HG03571 (cell line): ENCODE results near the gene RBM5.

ENCODE experiments used
- ATAC-seq: cut with Tn5 transposase; IDR thresholded peaks from one replicate; pipeline ENCODE4 v1.9.1; 2021; ENCODE audit not compliant: unreplicated experiment

Gene RBM5

DNA sequence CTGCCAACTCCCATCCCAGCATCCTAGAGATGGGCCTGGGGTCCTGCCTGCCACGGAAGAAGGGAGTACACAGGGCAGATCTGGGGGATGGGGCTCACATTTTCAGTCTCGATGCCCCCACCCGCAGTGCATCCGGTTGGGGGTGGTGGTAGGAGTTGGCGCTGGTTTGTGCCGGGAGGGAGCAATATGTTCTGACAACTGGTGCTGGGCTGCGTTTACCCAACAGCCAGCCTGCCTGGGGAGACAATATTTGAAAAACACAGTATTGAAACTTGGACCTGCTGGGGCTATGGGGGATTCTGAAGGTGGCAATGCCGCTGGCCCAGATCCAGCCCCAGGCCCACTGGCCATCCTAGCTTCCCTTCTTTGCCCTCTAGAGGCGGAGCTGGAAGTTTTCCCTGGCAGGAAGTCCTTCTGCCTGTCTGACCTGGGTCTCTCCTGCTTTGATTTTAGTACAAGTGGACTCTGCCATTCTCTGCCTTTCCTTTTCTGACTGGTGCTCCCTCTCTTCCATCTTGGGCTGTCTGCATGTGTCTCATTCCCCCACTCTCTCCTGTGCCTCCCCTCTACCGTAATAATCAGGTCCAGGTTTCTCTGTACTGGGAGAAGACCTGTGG, 69.9 kb downstream of the RBM5 start:
- ATAC-seq, result no peak

DNA sequence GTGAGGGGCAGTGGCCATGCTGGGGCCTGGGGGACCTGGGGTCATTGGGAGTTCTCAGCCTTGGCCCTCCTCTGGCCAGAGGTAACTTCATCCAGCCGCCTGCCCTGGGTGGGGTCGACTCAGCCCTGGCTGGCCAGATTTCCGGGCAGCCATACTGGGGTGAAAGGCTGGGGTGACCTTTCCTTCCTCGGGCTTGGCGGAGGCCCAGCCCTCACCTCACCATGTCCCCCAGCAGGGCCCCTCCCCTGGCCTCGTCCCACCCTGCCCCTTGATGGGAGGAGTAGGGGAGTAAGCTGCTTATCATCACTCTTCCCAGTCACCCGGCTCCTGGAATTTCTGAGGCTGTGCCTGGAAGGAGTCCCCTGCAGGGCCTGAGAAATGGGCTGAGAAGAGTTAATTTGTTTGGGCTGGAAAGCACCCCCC, 71.9 kb downstream of the RBM5 start:
- no peak for ATAC-seq

DNA sequence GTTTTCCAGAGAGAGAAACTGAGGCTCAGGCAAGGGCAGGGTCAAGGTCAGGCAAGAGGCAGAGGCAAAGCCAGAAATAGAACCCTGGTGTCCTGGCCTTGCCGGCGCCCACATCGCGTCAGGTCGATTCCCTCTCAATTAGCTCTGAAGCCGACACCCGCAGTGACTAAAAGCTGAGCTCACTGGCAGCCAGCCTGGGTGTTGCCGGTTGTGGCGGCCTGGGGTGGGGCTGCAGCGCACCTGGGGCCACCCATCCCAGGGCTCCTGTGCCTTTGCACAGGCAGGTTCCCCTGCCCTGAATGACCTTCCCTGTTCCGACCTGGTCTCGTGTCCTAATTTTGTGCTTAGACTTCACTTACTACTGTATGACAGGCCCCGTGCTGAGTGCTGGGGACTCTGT, 72.6 kb downstream of the RBM5 start:
- no peak for ATAC-seq

- ATAC-seq, result no peak
Measured at GRCh38 chr3:50162034-50162883, 73.5 kb downstream of the RBM5 start.

- ATAC-seq, result no peak
Measured at GRCh38 chr3:50163572-50164455, 75.1 kb downstream of the RBM5 start.

DNA sequence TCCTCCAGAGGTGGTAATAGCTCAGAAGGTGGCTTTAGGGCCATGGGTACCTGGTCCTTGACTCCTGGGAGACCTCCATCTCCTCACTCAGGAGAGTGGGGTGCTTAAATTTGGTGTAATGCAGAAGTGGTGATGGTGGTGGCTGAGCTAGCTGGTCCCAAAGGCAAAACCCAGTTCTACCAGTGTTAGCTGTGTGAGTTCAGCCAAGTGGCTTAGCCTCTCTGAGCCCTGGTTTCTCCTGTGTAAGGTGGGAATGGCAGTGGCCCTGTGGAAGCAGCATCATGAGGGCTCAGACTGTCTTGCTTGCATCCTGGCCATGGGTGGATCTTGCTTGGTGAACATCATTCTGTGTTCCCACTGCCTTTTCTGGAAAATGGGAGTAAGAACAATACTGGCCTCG, 75.8 kb downstream of the RBM5 start:
- ATAC-seq, result no peak

DNA sequence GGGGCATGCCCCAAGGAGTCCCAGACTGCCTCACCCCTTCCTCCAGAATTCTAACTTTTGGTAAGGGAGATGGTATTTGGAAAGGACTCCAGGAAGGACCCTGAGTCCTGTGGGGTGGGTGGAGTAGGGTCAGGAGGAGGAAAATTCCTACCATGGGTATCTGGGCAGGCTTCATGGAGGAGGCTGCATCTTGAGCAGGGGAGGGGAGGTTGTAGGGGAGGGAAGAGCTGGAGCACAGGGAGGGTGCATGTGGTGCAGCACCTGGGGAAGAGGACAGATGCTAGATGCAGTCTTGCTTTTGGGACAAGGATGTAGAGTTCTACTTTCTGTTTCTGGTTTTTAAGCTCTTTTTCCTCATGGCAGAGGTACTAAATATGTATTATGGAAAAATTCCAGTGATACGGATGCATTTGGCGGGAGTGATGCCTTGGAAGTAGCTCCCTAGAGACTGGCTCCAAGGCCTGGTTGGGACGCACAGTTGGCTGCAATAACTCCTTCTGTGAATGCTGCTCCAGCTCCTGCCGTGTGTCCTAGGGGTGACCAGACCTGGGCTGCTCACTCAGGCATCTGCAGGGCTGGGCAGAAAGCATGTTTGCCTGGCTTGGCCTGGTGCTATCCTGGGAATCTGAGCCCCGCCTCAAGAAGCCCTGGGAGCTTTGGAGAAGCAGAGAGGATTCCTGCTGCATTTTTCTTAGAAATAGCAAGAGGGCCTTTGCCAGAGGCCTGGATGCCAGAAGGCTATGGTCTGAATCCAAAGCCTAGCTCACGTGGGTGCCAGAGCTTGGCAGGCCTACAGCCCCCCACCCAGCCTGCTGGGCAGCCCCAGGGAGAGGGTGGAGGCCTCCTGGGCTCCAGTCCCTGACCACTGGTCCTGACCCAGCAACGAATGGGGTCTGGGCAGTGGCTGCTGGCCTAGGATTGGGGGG, 76.5 kb downstream of the RBM5 start:
- no peak for ATAC-seq

GRCh38 chr3:50165910-50166538, 77.3 kb downstream of the RBM5 start:
- ATAC-seq, result no peak

DNA sequence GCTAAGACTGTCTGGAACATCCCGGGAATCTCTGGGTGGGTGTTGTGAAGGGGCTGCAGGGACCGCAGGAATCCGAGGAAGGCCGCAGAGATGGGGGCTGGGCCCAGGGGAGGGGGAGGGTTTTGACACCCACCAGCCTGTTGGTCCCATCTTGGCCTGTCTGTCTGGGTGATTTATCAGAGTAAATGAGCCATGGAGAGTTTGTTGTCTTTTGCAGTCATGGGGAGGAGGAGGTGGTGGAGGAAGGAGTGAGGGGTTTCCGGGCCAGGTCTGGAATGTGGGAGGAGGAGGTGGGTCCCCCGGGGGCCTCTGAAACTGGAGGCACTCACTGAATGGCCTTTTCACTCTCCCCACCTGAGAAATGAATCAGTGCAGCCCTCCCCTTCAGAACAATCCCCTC, 77.9 kb downstream of the RBM5 start:
- ATAC-seq, result no peak

- ATAC-seq, result no peak
Measured at GRCh38 chr3:50167069-50167840, 78.5 kb downstream of the RBM5 start.

GRCh38 chr3:50167841-50168209, 79.1 kb downstream of the RBM5 start:
- ATAC-seq, result no peak

GRCh38 chr3:50168388-50168787, 79.7 kb downstream of the RBM5 start:
- ATAC-seq, result no peak
